Stimulated activated CD8-positive, alpha-beta memory T cell treated with anti-CD3 and anti-CD28 coated beads, Interleukin-4, amount 100 ng/mL, for 48 hours (primary cell): ENCODE measurements around the gene KNSTRN.

Source experiments
- DNase-seq: peaks from one replicate; pipeline ENCODE4 v3.0.0-alpha.2; 2020

The KNSTRN gene

GRCh38 chr15:40346579-40347558 is 35.7 kb upstream of the KNSTRN start:
- no peak for DNase-seq

GRCh38 chr15:40347559-40348473 is 34.7 kb upstream of the KNSTRN start:
- no peak for DNase-seq

DNA sequence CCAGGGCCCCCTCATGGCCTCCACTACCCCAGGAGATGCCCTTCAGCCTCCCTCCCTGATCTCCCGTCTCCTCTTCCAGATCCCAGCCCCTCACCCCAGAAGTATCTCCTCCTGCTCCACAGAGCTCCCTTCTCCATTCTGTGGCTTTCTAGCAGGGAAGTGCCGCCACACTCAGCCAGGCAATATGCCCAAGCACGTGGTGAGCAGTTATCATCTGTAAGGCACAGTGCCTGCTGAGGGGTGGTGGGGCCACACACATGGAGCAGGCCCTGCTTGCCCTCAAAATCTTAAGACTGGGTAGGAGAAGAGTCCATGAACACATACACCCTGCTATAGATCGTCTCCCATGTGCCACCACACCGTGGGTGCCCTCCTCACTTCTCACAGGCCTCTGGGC is 34.0 kb upstream of the KNSTRN start:
- DNase-seq = no peak

DNA sequence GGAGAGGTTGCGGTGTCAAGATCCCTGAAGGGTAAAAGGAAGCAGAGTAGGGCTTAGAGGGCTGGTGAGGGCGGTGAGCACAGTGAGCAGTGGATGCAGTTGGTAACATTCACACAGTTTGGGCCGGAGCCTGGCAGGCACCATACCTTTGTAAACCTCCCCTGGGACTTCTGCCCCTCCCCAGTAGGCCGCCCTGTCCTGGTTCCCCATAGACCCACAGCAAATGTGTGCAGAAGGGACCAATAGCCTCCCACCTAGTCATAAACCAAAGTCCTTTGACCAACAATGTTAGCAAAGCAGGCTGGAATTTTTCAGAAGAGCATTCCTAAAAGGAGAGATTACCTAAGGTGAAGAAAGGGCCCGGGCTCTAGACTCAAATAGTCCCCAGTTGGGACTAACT is 33.4 kb upstream of the KNSTRN start:
- no peak for DNase-seq

DNA sequence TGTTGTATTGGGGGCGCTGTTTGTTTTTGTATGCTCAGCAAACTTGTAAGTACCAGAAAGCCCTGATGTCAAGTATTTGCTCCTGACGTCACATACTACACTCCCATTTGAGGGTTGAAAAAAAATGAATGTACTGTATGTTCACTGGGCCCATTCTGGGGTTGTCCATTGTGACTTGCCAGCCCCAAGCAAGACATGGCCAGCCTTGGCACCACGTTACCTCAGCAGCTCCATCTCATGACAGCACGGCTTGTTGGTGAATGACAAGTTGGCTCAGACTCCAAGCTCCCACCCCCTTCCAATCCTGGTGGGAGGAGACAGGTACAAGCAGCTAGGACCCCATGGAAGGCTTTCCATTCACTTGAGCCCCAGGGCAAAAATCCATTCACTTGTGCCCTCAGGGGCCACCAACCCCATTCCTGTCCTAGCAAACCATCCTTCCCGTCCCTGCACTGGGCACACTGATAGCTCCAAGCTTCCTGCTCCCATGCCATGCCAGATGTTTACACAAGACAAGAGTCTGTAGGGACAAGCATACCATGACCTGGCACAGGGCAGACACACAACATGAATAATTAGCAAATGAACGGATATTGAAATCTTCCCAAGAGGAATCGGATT is 30.1 kb upstream of the KNSTRN start:
- DNase-seq = no peak

DNA sequence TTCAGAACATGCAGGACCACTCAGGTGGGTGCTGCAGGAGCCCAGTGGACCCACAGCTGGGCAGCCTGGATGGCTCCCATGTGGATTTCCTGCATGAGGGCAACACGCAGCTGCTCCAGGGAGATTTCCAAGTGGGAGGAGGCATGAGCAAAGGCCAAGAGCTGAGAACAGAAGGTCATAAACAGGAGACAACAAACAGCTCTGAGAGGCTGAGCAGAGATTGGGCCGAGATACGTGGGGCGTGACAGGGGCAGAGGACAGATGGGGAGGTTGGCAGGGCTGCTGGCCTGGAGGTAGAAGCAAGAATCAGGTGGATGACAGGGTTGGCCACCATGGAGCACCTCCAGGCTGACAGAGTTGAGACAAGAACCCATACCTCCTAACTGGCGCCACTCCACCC is 28.8 kb upstream of the KNSTRN start:
- DNase-seq = no peak

GRCh38 chr15:40354408-40355171 is 27.9 kb upstream of the KNSTRN start:
- DNase-seq = no peak

GRCh38 chr15:40355976-40356585 is 26.4 kb upstream of the KNSTRN start:
- no peak for DNase-seq

- no peak for DNase-seq
These were observed 25.3 kb upstream of the KNSTRN start for GRCh38 chr15:40357246-40357645.

DNA sequence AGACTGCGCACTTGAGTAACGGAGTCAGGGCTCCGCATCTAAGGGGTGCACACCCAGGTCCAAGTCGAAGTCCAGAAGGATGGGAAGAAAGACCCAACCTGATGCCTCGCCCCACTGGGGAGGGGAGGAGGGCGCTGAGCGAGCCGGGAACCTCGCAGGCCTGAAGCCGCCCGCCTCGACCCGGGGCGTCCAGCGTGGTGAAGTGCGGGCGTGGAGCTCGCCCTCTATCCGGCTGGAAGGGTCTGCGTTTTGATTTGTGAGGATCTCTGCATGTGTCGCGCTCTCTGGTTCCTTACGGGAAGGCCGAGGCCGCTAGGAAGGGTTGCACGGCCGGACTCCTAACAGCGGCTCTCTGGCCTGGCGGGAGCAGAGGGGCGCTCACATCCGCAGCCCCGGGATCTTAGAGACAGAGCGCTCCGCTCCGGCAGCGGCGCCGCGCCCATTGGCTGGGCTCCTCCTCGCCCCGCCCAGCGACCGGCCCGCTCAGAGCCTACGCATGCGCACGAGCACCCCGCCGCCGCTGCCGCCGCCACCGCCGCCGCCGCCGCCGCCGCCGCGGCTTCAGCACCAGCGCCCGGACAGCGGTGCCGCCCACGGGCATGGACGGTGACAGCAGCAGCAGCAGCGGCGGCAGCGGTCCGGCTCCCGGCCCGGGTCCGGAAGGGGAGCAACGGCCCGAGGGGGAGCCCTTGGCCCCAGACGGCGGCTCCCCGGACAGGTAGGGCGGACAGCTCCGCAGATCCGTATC is 24.6 kb upstream of the KNSTRN start, which contains the start of gene DISP2:
Gene DISP2, plus strand, starts transcription at position 497 of the 748 bp plus-strand sequence. Its CDS starts 103 bp downstream, at position 600.
- peak; percentile 92 for DNase-seq

DNA sequence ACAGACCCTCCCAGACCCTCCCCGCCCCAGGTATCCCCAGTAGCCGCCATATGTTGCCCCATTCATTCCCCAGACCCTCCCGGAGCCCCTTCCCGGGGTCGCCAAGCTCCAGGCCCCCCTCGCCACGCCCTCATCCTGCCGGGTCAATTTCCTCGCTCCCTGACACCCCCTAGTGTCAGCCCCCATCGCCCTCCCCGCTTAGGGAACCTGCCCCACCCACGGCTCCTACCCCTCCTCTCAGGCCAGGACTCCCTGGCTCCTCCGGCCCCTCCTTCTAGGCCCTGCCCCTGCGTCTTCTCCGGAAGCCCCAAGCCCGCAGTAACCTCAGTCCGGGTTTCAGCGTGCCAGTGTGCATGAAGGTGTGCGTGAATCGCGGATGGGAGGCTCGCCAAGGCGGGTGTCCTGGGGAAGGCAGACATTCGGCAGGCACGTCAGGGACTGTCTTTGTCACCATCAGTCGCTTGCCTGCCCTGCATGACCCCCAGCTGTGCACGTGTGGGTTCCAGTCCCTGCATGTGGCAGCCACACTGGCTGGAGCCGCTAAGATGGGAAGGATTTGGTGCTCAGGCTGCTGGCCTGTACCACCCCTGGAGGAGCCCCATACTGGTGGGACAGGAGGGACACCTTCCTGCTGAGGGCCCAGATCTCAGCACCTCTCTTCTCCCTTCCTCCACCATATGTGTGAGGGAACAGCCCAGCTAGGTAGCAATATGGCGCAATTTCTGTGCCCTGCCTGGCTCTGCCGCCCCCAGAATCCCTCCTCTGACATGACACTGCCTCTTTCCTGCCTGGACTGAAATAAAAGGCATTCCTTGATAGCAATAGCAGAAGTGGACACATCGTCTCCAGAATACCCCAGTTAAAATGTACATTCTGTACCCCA is 23.8 kb upstream of the KNSTRN start:
- peak; percentile 54 for DNase-seq

DNA sequence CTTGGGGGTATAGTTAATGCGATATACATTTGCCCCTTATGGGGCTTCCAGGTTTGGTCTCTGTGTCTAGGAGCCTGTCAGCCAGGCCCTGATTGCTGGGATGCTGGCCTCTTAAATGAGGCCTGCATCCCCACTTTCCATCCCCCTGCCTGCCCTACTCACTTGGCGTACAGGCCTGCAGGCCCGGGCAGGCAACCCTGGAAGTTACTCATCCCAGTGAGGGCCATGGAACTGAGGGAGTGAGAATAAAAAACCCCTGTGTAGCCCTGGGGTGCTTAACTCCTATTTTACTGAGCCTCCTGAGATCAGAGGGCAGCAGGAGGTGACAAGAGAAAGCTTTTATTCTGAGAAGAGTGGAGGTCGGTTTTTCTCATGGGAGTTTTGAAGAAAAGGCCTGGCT is 22.5 kb upstream of the KNSTRN start:
- DNase-seq = no peak

GRCh38 chr15:40361640-40362039 is 20.9 kb upstream of the KNSTRN start:
- DNase-seq = no peak

DNA sequence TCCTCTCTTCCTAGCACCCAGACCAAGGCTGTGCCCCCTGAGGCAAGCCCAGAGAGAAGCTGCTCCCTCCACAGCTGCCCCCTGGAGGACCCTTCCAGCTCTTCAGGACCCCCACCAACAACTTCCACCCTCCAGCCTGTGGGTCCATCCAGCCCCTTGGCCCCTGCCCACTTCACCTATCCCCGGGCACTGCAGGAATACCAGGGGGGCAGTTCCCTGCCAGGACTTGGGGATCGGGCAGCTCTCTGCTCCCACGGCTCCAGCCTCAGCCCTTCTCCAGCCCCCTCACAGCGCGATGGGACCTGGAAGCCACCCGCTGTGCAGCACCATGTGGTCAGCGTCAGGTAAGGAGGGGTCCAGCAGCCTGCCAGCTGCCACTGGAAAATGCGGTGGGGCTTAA is 18.9 kb upstream of the KNSTRN start:
- no peak for DNase-seq

DNA sequence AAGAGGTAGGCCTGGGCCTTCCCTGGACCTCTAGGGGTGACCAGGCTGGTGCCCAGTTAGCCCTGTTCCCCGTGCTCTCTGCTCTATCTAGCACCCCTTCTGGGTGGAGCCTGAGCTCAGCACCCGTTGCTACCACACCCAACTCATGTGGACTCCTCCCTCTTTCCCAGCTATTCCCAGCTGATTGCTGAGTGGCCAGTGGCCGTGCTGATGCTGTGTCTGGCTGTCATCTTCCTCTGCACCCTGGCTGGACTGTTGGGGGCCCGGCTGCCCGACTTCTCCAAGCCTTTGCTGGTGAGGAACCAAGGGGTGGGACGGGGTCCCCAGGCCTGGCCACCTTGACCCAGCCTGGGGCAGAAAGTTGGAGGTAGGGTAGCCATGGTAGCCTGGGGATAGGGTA is 18.3 kb upstream of the KNSTRN start:
- no peak for DNase-seq

- DNase-seq = no peak
These were observed 17.5 kb upstream of the KNSTRN start for GRCh38 chr15:40365016-40365415.

GRCh38 chr15:40365624-40366456 is 16.7 kb upstream of the KNSTRN start:
- no peak for DNase-seq

DNA sequence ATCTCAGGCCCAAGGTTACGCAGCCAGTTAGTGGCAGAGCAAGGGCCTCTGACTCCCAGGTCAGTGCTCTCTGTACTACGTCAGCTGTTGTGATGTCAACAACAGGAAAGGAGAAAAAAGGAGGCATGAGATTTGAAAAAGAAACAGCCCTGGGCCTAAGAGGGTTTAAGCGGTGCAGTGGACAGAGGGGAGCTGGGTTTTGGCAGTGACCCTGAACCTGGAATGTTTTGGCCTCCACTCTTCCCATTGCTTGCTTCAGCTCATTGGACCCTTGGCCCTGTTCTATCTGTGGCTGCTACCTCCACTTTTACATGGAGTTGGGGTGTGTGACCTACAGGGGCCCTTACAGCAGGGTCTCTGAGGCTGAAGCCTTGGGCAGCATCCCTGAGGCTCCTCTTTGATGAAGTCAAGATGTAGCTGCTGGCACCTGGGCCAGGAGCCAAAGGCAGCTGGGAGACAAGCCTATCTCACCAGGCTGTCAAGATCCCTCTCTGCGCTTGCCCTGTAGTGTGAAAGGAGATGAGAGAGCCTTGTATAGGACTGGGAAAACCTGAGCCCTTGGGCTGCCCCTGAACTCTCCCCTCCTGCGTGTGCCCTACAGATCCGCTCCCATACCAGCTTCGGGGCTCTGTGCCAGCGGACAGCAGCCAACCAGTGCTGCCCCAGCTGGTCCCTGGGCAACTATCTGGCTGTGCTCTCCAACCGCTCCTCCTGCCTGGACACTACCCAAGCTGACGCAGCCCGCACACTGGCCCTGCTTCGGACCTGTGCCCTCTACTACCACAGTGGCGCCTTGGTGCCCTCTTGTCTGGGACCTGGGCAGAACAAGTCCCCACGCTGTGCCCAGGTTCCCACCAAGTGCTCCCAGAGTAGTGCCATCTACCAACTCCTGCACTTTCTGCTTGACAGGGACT is 15.8 kb upstream of the KNSTRN start:
- DNase-seq = no peak
